Left lung (tissue), 14 donors: ENCODE results near the gene IL1RN. TPM values are rescaled to one million over a fixed set of nuclear protein-coding genes. Genes with fewer than 3 reads are reported as not detected.

Experiments used
- ATAC-seq: fragments of 200-7000 bp; cut with Tn5 transposase; one replicate; pipeline ENCODE4 v1.9.1; 2020; ENCODE audit warnings: moderate library complexity
- DNase-seq, 4 donors: peaks; one replicate each; pipeline ENCODE4 v3.0.0-alpha.2; 2013 to 2020
- H3K27ac ChIP-seq, 2 donors: fragments of 200-600 bp; sonication (generic) in 1 of 2; one replicate each; pipeline versions ENCODE4 v1.5.0 to v1.8.0; 2020 to 2021
- H3K27me3 ChIP-seq, 2 donors: fragments of 200-600 bp; sonication (generic) in 1 of 2; one replicate each; pipeline versions ENCODE4 v1.5.0 to v1.8.0; 2020 to 2021
- H3K36me3 ChIP-seq, 2 donors: fragments of 200-600 bp; sonication (generic) in 1 of 2; one replicate each; pipeline versions ENCODE4 v1.5.0 to v1.8.0; 2020 to 2021
- H3K4me1 ChIP-seq, 2 donors: fragments of 200-600 bp; one replicate each; pipeline ENCODE4 v1.8.0; 2021
- H3K4me3 ChIP-seq, 2 donors: fragments of 200-600 bp; sonication (generic) in 1 of 2; one replicate each; pipeline versions ENCODE4 v1.5.0 to v1.8.0; 2020 to 2021; ENCODE audit warnings: mild to moderate bottlenecking in 1 of 2
- H3K9me3 ChIP-seq, 2 donors: fragments of 200-600 bp; sonication (generic) in 1 of 2; one replicate each; pipeline versions ENCODE4 v1.5.0 to v1.8.0; 2020 to 2021
- CTCF ChIP-seq, 2 donors: fragments of 200-600 bp; sonication (generic) in 1 of 2; IDR thresholded peaks; one replicate each; pipeline versions ENCODE4 v1.5.0 to v1.8.0; 2021; ENCODE audit warnings: antibody characterized with exemption in 2 of 2
- intact Hi-C, 2 donors: fragments of 100-400 bp; cut with DNase I; formaldehyde crosslinking; loops; one replicate each; pipeline versions ENCODE4 v1.11.2 to v1.14.2; 2022
- long read RNA-seq, 12 donors: library from polyadenylated mRNA in 2 of 12; unstranded in 2 of 12; transcript quantifications; one replicate each; pipeline ENCODE4 v2.0.0 and lab custom pipeline, GENCODE V29; 2019 to 2026
- polyA plus RNA-seq, 6 donors: library from polyadenylated mRNA; unstranded; fragments of 120-200 nt; gene quantifications; one replicate each; pipeline ENCODE4 v1.2.1, GENCODE V29; 2013; ENCODE audit not compliant: insufficient read length in 6 of 6
- total RNA-seq, 2 donors: library from RNA; stranded (reverse); fragmentation: NEBNext Ultra II Directional; extraction: Animal tissue kit (Norgen Biotek cat#: 25700); gene quantifications; one replicate each; pipeline ENCODE4 v1.2.1, GENCODE V29; 2021
- donor health status: DM: no; HTN: yes; CAD: no.
- donor health status: DM: no; HTN: no; CAD: no.

Gene IL1RN
- total RNA-seq, result 10 to 100 TPM; 28.6 to 67.1 TPM
- polyA plus RNA-seq, result 1 to 10 TPM in 5 of 6 donors, under 1 TPM in 1; 0.52 to 2.1 (median 1.3) TPM
- long read RNA-seq, donor 1, result 0 reads
- long read RNA-seq, donor 2, result 0 reads
- long read RNA-seq, donor 3, partial matches to known transcripts, result 0 of 1 reads
- long read RNA-seq, donor 3, other reads (novel, unspliced or antisense), result 0 of 1 reads
- long read RNA-seq, donor 4, partial matches to known transcripts, result 1 of 9 reads
- long read RNA-seq, donor 4, other reads (novel, unspliced or antisense), result 3 of 9 reads
- long read RNA-seq, donor 5, result 0 reads
- long read RNA-seq, donor 6, result 0 reads
- long read RNA-seq, donor 7, result 0 reads
- long read RNA-seq, donor 8, result 0 reads
- long read RNA-seq, donor 9, result 0 reads
- long read RNA-seq, donor 10, transcript IL1RN-205 (4 exons, 848 nt), result major isoform, 42 of 49 reads
- long read RNA-seq, donor 10, partial matches to known transcripts, result 0 of 49 reads
- long read RNA-seq, donor 10, other reads (novel, unspliced or antisense), result 5 of 49 reads
- long read RNA-seq, donor 11, result 0 reads
- long read RNA-seq, donor 12, result 0 reads

GRCh38 chr2:113126845-113127645 lies at the start of gene IL1RN:
IL1RN (plus strand) TSS chr2:113127598; CDS start chr2:113127625, 27 bp downstream.
- intact Hi-C loops, result no loop called here
- Histone ChIP-seq H3K4me3 (peak within 1 kb of the TSS in 1 of 2 donors; percentile 57), H3K27me3 (no peaks in the 10 kb centered on the region), H3K27ac (peak within 1 kb of the TSS in 1 of 2 donors; percentile 88), H3K9me3 (no peaks in the 10 kb centered on the region), H3K4me1 (peaks cover 0 to 63% of the 10 kb centered on the region in 2 donors), H3K36me3 (peaks cover 0 to 24% of the 10 kb centered on the region in 2 donors)
- DNase-seq (peak in 2 of 4 donors; percentile 69 to 80), ATAC-seq (peak; percentile 50)
- no peak for TF ChIP-seq CTCF (IDR thresholded peaks at IDR 0.05)

- no peaks in the 10 kb centered on the region for H3K36me3 ChIP-seq
- peaks cover 0 to 5% of the 10 kb centered on the region in 2 donors for H3K27me3 ChIP-seq
- no peak for TF ChIP-seq CTCF (IDR thresholded peaks at IDR 0.05)
- no peak overlapping the region for H3K4me3 ChIP-seq
- DNase-seq, result no peak
- peak; percentile 43 for ATAC-seq
- H3K9me3 ChIP-seq, result no peaks in the 10 kb centered on the region
- no peaks in the 10 kb centered on the region for H3K4me1 ChIP-seq
- peak overlapping the region; percentile 37 to 70 for H3K27ac ChIP-seq
- intact Hi-C loops, result no loop called here
These were observed 49.5 kb upstream of the IL1RN start for GRCh38 chr2:113077921-113078320.

GRCh38 chr2:113078350-113078839 lies 49.0 kb upstream of the IL1RN start:
- Histone ChIP-seq H3K9me3 (no peaks in the 10 kb centered on the region), H3K4me3 (no peak overlapping the region), H3K4me1 (no peaks in the 10 kb centered on the region), H3K27me3 (peaks cover 0 to 7% of the 10 kb centered on the region in 2 donors), H3K36me3 (no peaks in the 10 kb centered on the region), H3K27ac (peak overlapping the region; percentile 57 to 70)
- intact Hi-C loops, result no loop called here
- peak in 1 of 4 donors; percentile 31 for DNase-seq
- ATAC-seq, result peak; percentile 72
- TF ChIP-seq CTCF (IDR thresholded peaks at IDR 0.05), result no peak

- ATAC-seq (peak; percentile 55), DNase-seq (no peak)
- no peak overlapping the region for H3K4me3 ChIP-seq
- no peaks in the 10 kb centered on the region for H3K9me3 ChIP-seq
- no peaks in the 10 kb centered on the region for H3K36me3 ChIP-seq
- H3K27ac ChIP-seq, result peak overlapping the region; percentile 55 to 57
- no peaks in the 10 kb centered on the region for H3K4me1 ChIP-seq
- peaks cover 0 to 11% of the 10 kb centered on the region in 2 donors for H3K27me3 ChIP-seq
- intact Hi-C loops, result no loop called here
- no peak for TF ChIP-seq CTCF (IDR thresholded peaks at IDR 0.05)
These were observed 48.3 kb upstream of the IL1RN start for GRCh38 chr2:113079131-113079530.
